NAMALWA (cell line): Measurements from ENCODE around the gene SERBP1.
A peak's percentile ranks its signal among the peaks of the same experiment; 100 is the strongest.
"Not testable (repeated sequence)": the region's sequence is repeated elsewhere in the genome, so short reads cannot be mapped to it uniquely, and the experiment has no call there.

Source experiments
- DNase-seq: peaks from one replicate; pipeline ENCODE4 v3.0.0-alpha.2; 2015; ENCODE audit warnings: low spot score

Gene SERBP1

GRCh38 chr1:67430358-67431155, at the start of gene SERBP1:
Gene SERBP1, minus strand, starts transcription at chr1:67430402. Its CDS starts 102 bp downstream, at chr1:67430300.
- DNase-seq: peak; percentile 99

- DNase-seq: no peak
Measured at GRCh38 chr1:67479146-67479891, 49.1 kb upstream of the SERBP1 start.

- no peak for DNase-seq
Measured at GRCh38 chr1:67476906-67477305, 46.7 kb upstream of the SERBP1 start.

GRCh38 chr1:67476006-67476482, 45.8 kb upstream of the SERBP1 start:
- DNase-seq: no peak

- DNase-seq: no peak
Measured at GRCh38 chr1:67472056-67472455, 41.9 kb upstream of the SERBP1 start.

GRCh38 chr1:67469431-67469830, 39.2 kb upstream of the SERBP1 start:
- no peak for DNase-seq

GRCh38 chr1:67468066-67468718, 38.0 kb upstream of the SERBP1 start:
- DNase-seq: no peak

GRCh38 chr1:67465375-67465774, 35.2 kb upstream of the SERBP1 start:
- DNase-seq: no peak

GRCh38 chr1:67464746-67465145, 34.5 kb upstream of the SERBP1 start:
- DNase-seq: no peak

- DNase-seq: no peak
Measured at GRCh38 chr1:67464058-67464457, 33.9 kb upstream of the SERBP1 start.

- no peak for DNase-seq
Measured at GRCh38 chr1:67463298-67463955, 33.2 kb upstream of the SERBP1 start.

GRCh38 chr1:67460676-67461500, 30.7 kb upstream of the SERBP1 start:
- DNase-seq: no peak

GRCh38 chr1:67459068-67459467, 28.9 kb upstream of the SERBP1 start:
- DNase-seq: no peak

GRCh38 chr1:67458663-67459062, 28.5 kb upstream of the SERBP1 start:
- DNase-seq: no peak

GRCh38 chr1:67457247-67457646, 27.0 kb upstream of the SERBP1 start:
- DNase-seq: no peak

GRCh38 chr1:67451815-67452214, 21.6 kb upstream of the SERBP1 start:
- no peak for DNase-seq

GRCh38 chr1:67451356-67451755, 21.2 kb upstream of the SERBP1 start:
- DNase-seq: no peak

- no peak for DNase-seq
Measured at GRCh38 chr1:67446893-67447292, 16.7 kb upstream of the SERBP1 start.

- not testable (repeated sequence) for DNase-seq
Measured at GRCh38 chr1:67446014-67446413, 15.8 kb upstream of the SERBP1 start.

- no peak for DNase-seq
Measured at GRCh38 chr1:67441739-67442281, 11.6 kb upstream of the SERBP1 start.

- DNase-seq: peak; percentile 76
Measured at GRCh38 chr1:67441183-67441582, 11.0 kb upstream of the SERBP1 start.
